Measurements from ENCODE around the gene NPAS1. TPM values are rescaled to one million over a fixed set of nuclear protein-coding genes. Genes with fewer than 3 reads are reported as not detected.

Gene NPAS1
- polyA plus RNA-seq, 3 donors, result not detected

- H3K9me3 Mint-ChIP-seq, result peaks cover 0 to 11% (median 8%) of the 10 kb centered on the region in 7 donors
These were observed 17.4 kb upstream of the NPAS1 start for GRCh38 chr19:47002106-47002766.

More at GRCh38 chr19:47002106-47002766, 17.4 kb upstream of the NPAS1 start:
- no peak for TF ChIP-seq CTCF (IDR thresholded peaks at IDR 0.05)
- Histone ChIP-seq H3K79me2 (ENCODE audit: insufficient read depth, low read length) (no peaks in the 10 kb centered on the region), H3K4me1 (ENCODE audit: control insufficient read depth in 1 of 2, insufficient read depth in 2 of 2, low read length in 2 of 2) (no peaks in the 10 kb centered on the region), H3K27me3 (ENCODE audit: control insufficient read depth in 2 of 2, insufficient read depth in 2 of 2, low read length in 2 of 2) (peaks cover 2 to 36% of the 10 kb centered on the region in 2 donors), H4K20me1 (ENCODE audit: insufficient read depth, low read length) (peaks cover 14% of the 10 kb centered on the region), H3K27ac (ENCODE audit: low read depth in 1 of 2, low read length in 2 of 2) (no peak overlapping the region), H2AFZ (ENCODE audit: insufficient read depth, low read depth, low read length, poor library complexity, severe bottlenecking) (no peak overlapping the region), H3K4me3 (replicated peaks in 1 of 3; ENCODE audit: low read depth in 2 of 3, low read length in 3 of 3) (no peak overlapping the region), H3K4me2 (replicated peaks; ENCODE audit: extremely low read depth, low read length, poor library complexity, severe bottlenecking) (no peak overlapping the region), H3K9ac (ENCODE audit: insufficient read depth, low read length, poor library complexity, severe bottlenecking) (no peak overlapping the region), H3K36me3 (replicated peaks in 1 of 2; ENCODE audit: control insufficient read depth in 1 of 2, insufficient read depth in 2 of 2, low read length in 2 of 2) (peaks cover 37 to 43% of the 10 kb centered on the region in 2 donors), H3K9me3 (replicated peaks in 1 of 2; ENCODE audit: control insufficient read depth in 1 of 2, insufficient read depth in 1 of 2, low read length in 2 of 2) (no peaks in the 10 kb centered on the region)
- WGBS (ENCODE audit: insufficient coverage), result 92% methylated on average over 13 of the region's 23 CpGs
- Mint-ChIP-seq H3K36me3 (peaks cover 45 to 47% of the 10 kb centered on the region in 2 donors), H3K27ac (no peak overlapping the region), H3K4me1 (peaks cover 6% of the 10 kb centered on the region), H3K4me3 (no peak overlapping the region), H3K27me3 (ENCODE audit: low read depth in 3 of 3) (peaks cover 39 to 56% (median 48%) of the 10 kb centered on the region in 3 donors)
- DNase-seq, result no peak
- intact Hi-C loops (cut with micrococcal nuclease), result no loop called here
